H54 (cell line): ENCODE measurements around the gene GPR34.
"Not testable (repeated sequence)": the region's sequence is repeated elsewhere in the genome, so short reads cannot be mapped to it uniquely, and the experiment has no call there.

Source experiments
- DNase-seq: peaks from one replicate; pipeline ENCODE4 v3.0.0; 2011; ENCODE audit warnings: low spot score, mixed read lengths; ENCODE audit not compliant: insufficient read length
- FAIRE-seq: peaks from 3 replicates; lab custom pipeline; 2011; peaks lifted over from hg19 to GRCh38; lab: Jason Lieb, UNC
- POLR2A ChIP-seq: IDR thresholded peaks from 2 replicates; pipeline ENCODE4 v1.6.1; 2011; ENCODE audit warnings: low read depth, mild to moderate bottlenecking, low read length

Gene GPR34

GRCh38 chrX:41711021-41711667, 22.4 kb downstream of the GPR34 start:
- FAIRE-seq (no peak), DNase-seq (no peak)
- no peak for TF ChIP-seq POLR2A

- FAIRE-seq: no peak
- DNase-seq: no peak
- no peak for TF ChIP-seq POLR2A
Measured at GRCh38 chrX:41716222-41716621, 27.4 kb downstream of the GPR34 start.

- TF ChIP-seq POLR2A: no peak
- DNase-seq (no peak), FAIRE-seq (no peak)
Measured at GRCh38 chrX:41716767-41717473, 28.1 kb downstream of the GPR34 start.

GRCh38 chrX:41718481-41719235, 29.9 kb downstream of the GPR34 start:
- DNase-seq: no peak
- TF ChIP-seq POLR2A: no peak
- FAIRE-seq: no peak

- FAIRE-seq, DNase-seq: not testable (repeated sequence)
Measured at GRCh38 chrX:41719610-41720009, 30.8 kb downstream of the GPR34 start.

- no peak for FAIRE-seq
- no peak for DNase-seq
- no peak for TF ChIP-seq POLR2A
Measured at GRCh38 chrX:41720125-41720779, 31.5 kb downstream of the GPR34 start.

GRCh38 chrX:41721590-41721989, 32.8 kb downstream of the GPR34 start:
- FAIRE-seq: no peak
- no peak for TF ChIP-seq POLR2A
- DNase-seq: no peak

GRCh38 chrX:41722214-41722613, 33.4 kb downstream of the GPR34 start:
- no peak for TF ChIP-seq POLR2A
- FAIRE-seq: no peak
- no peak for DNase-seq

- no peak for FAIRE-seq
- TF ChIP-seq POLR2A: no peak
Measured at GRCh38 chrX:41722816-41723618, 34.2 kb downstream of the GPR34 start.

GRCh38 chrX:41723826-41724225, 35.1 kb downstream of the GPR34 start, which contains the start of gene GPR82:
TSS of gene GPR82 (plus strand) at chrX:41724181. CDS start at chrX:41727027, 2,846 bp downstream.
- no peak for TF ChIP-seq POLR2A
- DNase-seq (no peak), FAIRE-seq (no peak)

More at GRCh38 chrX:41722816-41723618, 34.2 kb downstream of the GPR34 start:
- DNase-seq: no peak

GRCh38 chrX:41728125-41728524, 39.4 kb downstream of the GPR34 start:
- TF ChIP-seq POLR2A: no peak
- FAIRE-seq (no peak), DNase-seq (no peak)

- DNase-seq (no peak), FAIRE-seq (no peak)
- no peak for TF ChIP-seq POLR2A
Measured at GRCh38 chrX:41730081-41730480, 41.3 kb downstream of the GPR34 start.

- FAIRE-seq: no peak
- TF ChIP-seq POLR2A: no peak
- no peak for DNase-seq
Measured at GRCh38 chrX:41732260-41732659, 43.5 kb downstream of the GPR34 start.
